PC-9 (cell line): ENCODE data around the gene RIBC2.

Source experiments
- CTCF ChIP-seq: fragments of 200-600 bp; sonication (generic); conservative IDR thresholded peaks from 2 replicates; pipeline ENCODE4 v1.6.1; 2017; ENCODE audit warnings: mixed run types, antibody characterized with exemption, mild to moderate bottlenecking, moderate library complexity
- EZH2 ChIP-seq: fragments of 200-600 bp; sonication (generic); IDR thresholded peaks from 2 replicates; pipeline ENCODE4 v1.8.0; 2017; ENCODE audit warnings: antibody characterized with exemption, low read depth

DNA sequence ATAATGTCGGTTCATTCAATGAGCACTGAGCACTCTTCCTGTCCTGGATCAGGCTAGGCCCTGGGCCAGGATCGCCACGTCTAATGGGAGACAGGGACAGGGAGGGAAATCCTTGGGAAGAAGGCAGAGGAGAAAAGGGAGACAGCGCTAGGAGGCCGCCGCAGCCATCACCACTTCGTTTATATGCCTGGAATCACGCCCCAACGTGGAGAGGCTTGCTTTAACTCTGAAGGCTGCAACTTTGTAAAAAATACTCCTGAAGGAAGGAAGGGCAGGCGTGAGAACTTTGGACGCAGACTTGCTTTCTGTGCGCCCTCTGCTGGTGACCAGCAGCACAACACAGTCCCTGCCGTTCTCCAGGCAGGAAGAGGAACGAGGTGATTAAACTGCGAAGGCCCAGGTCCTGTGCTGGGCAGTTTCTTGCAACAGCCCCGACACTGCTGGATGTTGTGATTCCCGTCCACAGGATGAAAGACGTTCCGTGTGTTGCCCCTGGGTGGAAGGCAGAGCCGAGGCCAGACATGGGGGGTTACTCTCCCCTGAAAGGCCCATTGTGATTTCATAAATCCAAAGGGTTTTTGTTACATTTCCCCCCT, 22.1 kb downstream of the RIBC2 start:
- TF ChIP-seq CTCF: peak; percentile 97
- no peak for TF ChIP-seq EZH2
